Measurements from ENCODE around the gene CAB39L. TPM values are rescaled to one million over a fixed set of nuclear protein-coding genes. Genes with fewer than 3 reads are reported as not detected.

Gene CAB39L
- total and polyA plus RNA-seq, 2 of the 4 experiments (the other 2 are of a cell fraction): 8.5 to 16.7 TPM

GRCh38 chr13:49357694-49358093 is 86.2 kb downstream of the CAB39L start:
- Histone ChIP-seq H3K9me1 (ENCODE audit: insufficient read depth, low read length) (no peaks in the 10 kb centered on the region), H3K23ac (ENCODE audit: low read depth, low read length) (peak overlapping the region; percentile 93), H4K20me1 (ENCODE audit: insufficient read depth, low read length) (no peaks in the 10 kb centered on the region), H3K4me1 (ENCODE audit: control insufficient read depth, insufficient read depth, low read length) (peaks cover 5% of the 10 kb centered on the region), H2BK5ac (ENCODE audit: low read depth, low read length, poor library complexity, severe bottlenecking) (peak overlapping the region; percentile 99), H2BK120ac (ENCODE audit: low read depth, low read length) (peak overlapping the region; percentile 95), H2AK9ac (replicated peaks; ENCODE audit: low read depth, low read length, poor library complexity) (no peak overlapping the region), H3K4me3 (ENCODE audit: insufficient read depth, low read depth, low read length) (no peak overlapping the region), H3K27me3 (ENCODE audit: control insufficient read depth, insufficient read depth, low read length) (no peaks in the 10 kb centered on the region), H4K5ac (ENCODE audit: low read depth, low read length) (peak overlapping the region; percentile 57; the same call in 1 of the 2 replicates), H3K36me3 (ENCODE audit: control insufficient read depth, insufficient read depth, low read length) (no peaks in the 10 kb centered on the region; the same call in 1 of the 2 replicates), H3K27ac (ENCODE audit: insufficient read depth, low read length) (peak overlapping the region; percentile 30; the same call in 1 of the 2 replicates), H3K14ac (replicated peaks; ENCODE audit: low read depth, low read length) (peak overlapping the region; percentile 85), H3K9ac (ENCODE audit: low read depth, low read length) (no peak overlapping the region), H4K8ac (ENCODE audit: low read depth in 2 of 2, low read length in 2 of 2) (peak overlapping the region in 1 of 2 experiments; percentile 86; a peak in 3 of 4 replicates), H2AFZ (replicated peaks; ENCODE audit: low read length, poor library complexity) (no peak overlapping the region), H2BK20ac (ENCODE audit: low read depth, low read length) (peak overlapping the region; percentile 71), H3K18ac (ENCODE audit: low read depth, low read length) (peak overlapping the region; percentile 88; the same call in 1 of the 2 replicates), H3K56ac (ENCODE audit: extremely low read depth, insufficient read depth, low read length) (peak overlapping the region; percentile 70; the same call in 1 of the 2 replicates), H3K4me2 (ENCODE audit: low read depth, low read length) (peak overlapping the region; percentile 63; the same call in 1 of the 2 replicates), H3K79me1 (ENCODE audit: low read depth in 1 of 2, low read length in 2 of 2) (peaks cover 0 to 8% of the 10 kb centered on the region in 2 experiments; a peak in 2 of 4 replicates), H3K9me3 (ENCODE audit: control insufficient read depth, insufficient read depth, low read length) (peaks cover 5% of the 10 kb centered on the region), H2AK5ac (ENCODE audit: low read depth, low read length) (peak overlapping the region; percentile 36), H2BK15ac (ENCODE audit: low read depth, low read length) (peak overlapping the region; percentile 95), H4K91ac (ENCODE audit: insufficient read depth, low read depth, low read length) (peak overlapping the region; percentile 81), H3K4ac (ENCODE audit: low read depth, low read length) (peak overlapping the region; percentile 78)
- peak; percentile 69 for ATAC-seq (ENCODE audit: low read depth)
- no TSS peak for BruUV-seq (replicated peaks)
- POLR2A ChIA-PET (ENCODE audit: unreplicated experiment): no interaction called here
- DNase-seq: peak; percentile 79
- no CpG with 5 or more reads among the region's 2 CpGs for WGBS, 2 experiments (ENCODE audit: extremely low coverage in 2 of 2, insufficient read length in 1 of 2)
- intact Hi-C loops (cut with micrococcal nuclease): loop anchor here (5.0 kb wide), 1 partner anchor 45 kb away; no protein-coding TSS in a partner anchor
- CTCF ChIA-PET: no interaction called here
- in situ Hi-C loops (cut with MboI; ENCODE audit: low sequenced_read_pairs): no loop called here
- dilution Hi-C loops (cut with HindIII; ENCODE audit: low sequenced_read_pairs, unreplicated experiment): no loop called here
- TF ChIP-seq POLR2A (IDR thresholded peaks at IDR 0.05; ENCODE audit: low read depth, low read length): no peak
- TF ChIP-seq RFX5 (IDR thresholded peaks at IDR 0.05; ENCODE audit: low read depth, low read length): no peak
- no peak for TF ChIP-seq CHD1 (IDR thresholded peaks at IDR 0.05; ENCODE audit: low read depth, low read length)
- TF ChIP-seq, protein P1, sequence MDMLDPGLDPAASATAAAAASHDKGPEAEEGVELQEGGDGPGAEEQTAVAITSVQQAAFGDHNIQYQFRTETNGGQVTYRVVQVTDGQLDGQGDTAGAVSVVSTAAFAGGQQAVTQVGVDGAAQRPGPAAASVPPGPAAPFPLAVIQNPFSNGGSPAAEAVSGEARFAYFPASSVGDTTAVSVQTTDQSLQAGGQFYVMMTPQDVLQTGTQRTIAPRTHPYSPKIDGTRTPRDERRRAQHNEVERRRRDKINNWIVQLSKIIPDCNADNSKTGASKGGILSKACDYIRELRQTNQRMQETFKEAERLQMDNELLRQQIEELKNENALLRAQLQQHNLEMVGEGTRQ (IDR thresholded peaks at IDR 0.05; ENCODE audit: low read depth, low read length): no peak
- no peak for TF ChIP-seq NFE2L2 (IDR thresholded peaks at IDR 0.05; ENCODE audit: low read depth, low read length)
- TF ChIP-seq MAZ (IDR thresholded peaks at IDR 0.05; ENCODE audit: borderline replicate concordance, low read depth, low read length): no peak
- TF ChIP-seq FOS (IDR thresholded peaks at IDR 0.05; ENCODE audit: low read depth, low read length): no peak
- no peak for TF ChIP-seq RCOR1 (IDR thresholded peaks at IDR 0.05; ENCODE audit: insufficient replicate concordance, low read length)
- no peak for TF ChIP-seq MAFK (IDR thresholded peaks at IDR 0.05; ENCODE audit: low read depth, low read length)
- TF ChIP-seq, protein P2, sequence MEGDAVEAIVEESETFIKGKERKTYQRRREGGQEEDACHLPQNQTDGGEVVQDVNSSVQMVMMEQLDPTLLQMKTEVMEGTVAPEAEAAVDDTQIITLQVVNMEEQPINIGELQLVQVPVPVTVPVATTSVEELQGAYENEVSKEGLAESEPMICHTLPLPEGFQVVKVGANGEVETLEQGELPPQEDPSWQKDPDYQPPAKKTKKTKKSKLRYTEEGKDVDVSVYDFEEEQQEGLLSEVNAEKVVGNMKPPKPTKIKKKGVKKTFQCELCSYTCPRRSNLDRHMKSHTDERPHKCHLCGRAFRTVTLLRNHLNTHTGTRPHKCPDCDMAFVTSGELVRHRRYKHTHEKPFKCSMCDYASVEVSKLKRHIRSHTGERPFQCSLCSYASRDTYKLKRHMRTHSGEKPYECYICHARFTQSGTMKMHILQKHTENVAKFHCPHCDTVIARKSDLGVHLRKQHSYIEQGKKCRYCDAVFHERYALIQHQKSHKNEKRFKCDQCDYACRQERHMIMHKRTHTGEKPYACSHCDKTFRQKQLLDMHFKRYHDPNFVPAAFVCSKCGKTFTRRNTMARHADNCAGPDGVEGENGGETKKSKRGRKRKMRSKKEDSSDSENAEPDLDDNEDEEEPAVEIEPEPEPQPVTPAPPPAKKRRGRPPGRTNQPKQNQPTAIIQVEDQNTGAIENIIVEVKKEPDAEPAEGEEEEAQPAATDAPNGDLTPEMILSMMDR (conservative IDR thresholded peaks at IDR 0.05; ENCODE audit: low read depth, low read length): no peak
- no peak for TF ChIP-seq SMC3 (IDR thresholded peaks at IDR 0.05; ENCODE audit: low read depth, low read length)
- no peak for TF ChIP-seq CEBPB (IDR thresholded peaks at IDR 0.05; ENCODE audit: low read depth, low read length)
